Adrenal gland (tissue), 5 donors: ENCODE data around the gene SLC28A1.

Experiments used
- POLR2A ChIP-seq, 2 donors: fragments of 450-650 bp; IDR thresholded peaks; one replicate each; pipeline ENCODE4 v1.6.1; 2017; ENCODE audit warnings: antibody characterized with exemption in 2 of 2, mild to moderate bottlenecking in 2 of 2, moderate library complexity in 1 of 2
- TF ChIP-seq, protein P1 (sequence below), 6 experiments: fragments of 450-650 bp in 4 of 6; fragments of 200-600 bp in 2 of 6; sonication (generic) in 1 of 6; IDR thresholded peaks; 1 replicate in 5 of 6; 2 replicates in 1 of 6; pipeline versions ENCODE4 v1.5.1 to v1.8.0; 2016 to 2021; ENCODE audit warnings: antibody characterized with exemption in 6 of 6, mild to moderate bottlenecking in 2 of 6, moderate library complexity in 1 of 6
- donor health status: DM: no; HTN: no; CAD: no.

- TF ChIP-seq, protein P1, sequence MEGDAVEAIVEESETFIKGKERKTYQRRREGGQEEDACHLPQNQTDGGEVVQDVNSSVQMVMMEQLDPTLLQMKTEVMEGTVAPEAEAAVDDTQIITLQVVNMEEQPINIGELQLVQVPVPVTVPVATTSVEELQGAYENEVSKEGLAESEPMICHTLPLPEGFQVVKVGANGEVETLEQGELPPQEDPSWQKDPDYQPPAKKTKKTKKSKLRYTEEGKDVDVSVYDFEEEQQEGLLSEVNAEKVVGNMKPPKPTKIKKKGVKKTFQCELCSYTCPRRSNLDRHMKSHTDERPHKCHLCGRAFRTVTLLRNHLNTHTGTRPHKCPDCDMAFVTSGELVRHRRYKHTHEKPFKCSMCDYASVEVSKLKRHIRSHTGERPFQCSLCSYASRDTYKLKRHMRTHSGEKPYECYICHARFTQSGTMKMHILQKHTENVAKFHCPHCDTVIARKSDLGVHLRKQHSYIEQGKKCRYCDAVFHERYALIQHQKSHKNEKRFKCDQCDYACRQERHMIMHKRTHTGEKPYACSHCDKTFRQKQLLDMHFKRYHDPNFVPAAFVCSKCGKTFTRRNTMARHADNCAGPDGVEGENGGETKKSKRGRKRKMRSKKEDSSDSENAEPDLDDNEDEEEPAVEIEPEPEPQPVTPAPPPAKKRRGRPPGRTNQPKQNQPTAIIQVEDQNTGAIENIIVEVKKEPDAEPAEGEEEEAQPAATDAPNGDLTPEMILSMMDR (IDR thresholded peaks at IDR 0.05) = no peak
- TF ChIP-seq POLR2A (IDR thresholded peaks at IDR 0.05) = no peak
These were observed 86.4 kb downstream of the SLC28A1 start for GRCh38 chr15:84970843-84971242.
